ENCODE data around the gene C10orf105.

C10orf105 gene

GRCh38 chr10:71751515-71752224 is 32.1 kb upstream of the C10orf105 start:
- DNase-seq, result no peak

DNA sequence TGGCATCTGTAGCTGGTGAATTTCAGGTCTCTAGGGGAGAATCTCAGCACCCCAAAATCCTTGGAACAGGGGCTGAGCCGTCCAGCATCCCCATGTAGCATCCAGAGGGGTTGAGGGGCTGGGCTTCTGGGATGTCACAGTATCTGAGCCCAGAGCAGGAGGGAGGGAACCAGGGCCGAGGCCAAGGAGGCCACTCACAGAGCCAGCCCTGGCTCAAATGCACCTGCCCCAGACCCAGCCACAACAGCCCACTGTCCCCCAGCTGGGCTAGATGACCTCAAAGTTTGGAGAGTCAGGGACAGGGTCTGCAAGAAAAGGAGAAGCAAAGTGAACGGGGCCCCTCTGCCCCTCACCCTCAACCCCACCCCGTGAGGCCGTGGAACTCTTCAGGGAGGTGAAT is 31.4 kb upstream of the C10orf105 start:
- DNase-seq, result no peak

DNA sequence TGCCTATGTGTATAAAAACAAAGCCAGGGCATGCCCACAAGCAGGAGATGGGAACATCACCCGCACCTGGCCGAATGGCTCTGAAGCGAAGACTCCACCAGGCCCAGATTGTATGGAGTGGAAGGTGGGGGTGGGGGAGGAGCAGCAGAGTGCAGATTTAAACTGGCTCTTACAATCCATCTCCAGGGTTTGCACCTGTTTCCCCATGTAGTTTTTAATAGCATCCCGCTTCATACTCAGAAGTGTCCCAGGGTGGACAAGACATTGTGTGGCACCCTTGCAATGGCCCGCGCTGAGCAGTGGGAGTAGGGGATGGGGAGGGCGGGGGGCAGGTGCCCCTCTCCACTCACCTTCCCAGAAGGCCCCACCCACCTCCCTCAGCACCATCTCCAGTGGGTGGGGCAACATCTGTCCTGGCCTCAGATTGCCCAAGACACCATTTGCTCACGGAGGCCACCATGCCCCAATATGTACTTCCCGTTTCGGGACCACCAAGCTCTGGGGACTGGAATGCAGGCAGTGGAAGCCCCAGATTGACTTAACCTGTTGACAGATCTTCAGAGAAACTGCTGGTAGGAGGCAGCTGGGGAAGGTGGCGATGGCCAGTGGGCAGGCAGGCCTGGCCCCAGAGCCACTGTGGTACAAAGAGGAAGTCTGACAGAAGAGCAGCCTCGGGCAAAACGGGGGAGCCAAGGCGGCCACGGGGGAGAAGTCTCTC is 30.7 kb upstream of the C10orf105 start:
- peak; percentile 41 for DNase-seq

GRCh38 chr10:71749396-71749795 is 29.8 kb upstream of the C10orf105 start:
- no peak for DNase-seq

GRCh38 chr10:71748671-71749191 is 29.2 kb upstream of the C10orf105 start:
- no peak for DNase-seq

GRCh38 chr10:71747551-71748523 is 28.3 kb upstream of the C10orf105 start:
- no peak for DNase-seq

- DNase-seq, result no peak
Measured at GRCh38 chr10:71747039-71747531, 27.5 kb upstream of the C10orf105 start.

GRCh38 chr10:71746344-71747037 is 26.9 kb upstream of the C10orf105 start:
- DNase-seq, result no peak

DNA sequence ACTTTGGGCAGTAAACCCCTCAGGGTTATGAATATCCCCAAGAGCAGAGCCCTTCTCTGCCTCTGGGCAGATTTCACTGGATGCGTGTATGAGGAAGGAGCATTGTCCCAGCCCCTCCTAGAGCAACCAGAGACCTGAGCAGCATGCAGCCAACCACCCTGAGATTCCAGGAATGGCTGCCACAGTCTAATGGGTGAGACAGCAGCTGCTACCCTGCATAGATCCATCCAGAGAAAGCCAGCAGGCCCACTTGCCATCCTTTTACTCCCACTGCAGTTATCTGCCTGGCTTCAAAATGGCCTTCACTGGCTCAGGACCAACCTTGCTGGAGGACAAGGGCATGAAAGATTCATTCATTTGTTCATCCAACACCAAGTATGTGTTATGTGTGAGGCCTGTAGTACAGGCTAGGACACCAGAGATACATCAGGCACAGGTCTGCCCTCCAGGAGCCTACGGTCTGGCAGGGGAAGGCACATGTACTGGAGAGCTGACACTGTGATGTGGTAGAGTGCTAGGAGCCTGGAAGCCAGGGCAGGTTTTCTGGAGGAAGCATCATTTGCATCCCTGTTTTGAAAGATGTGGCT is 26.2 kb upstream of the C10orf105 start:
- no peak for DNase-seq

- DNase-seq, result no peak
Measured at GRCh38 chr10:71744897-71745663, 25.5 kb upstream of the C10orf105 start.

DNA sequence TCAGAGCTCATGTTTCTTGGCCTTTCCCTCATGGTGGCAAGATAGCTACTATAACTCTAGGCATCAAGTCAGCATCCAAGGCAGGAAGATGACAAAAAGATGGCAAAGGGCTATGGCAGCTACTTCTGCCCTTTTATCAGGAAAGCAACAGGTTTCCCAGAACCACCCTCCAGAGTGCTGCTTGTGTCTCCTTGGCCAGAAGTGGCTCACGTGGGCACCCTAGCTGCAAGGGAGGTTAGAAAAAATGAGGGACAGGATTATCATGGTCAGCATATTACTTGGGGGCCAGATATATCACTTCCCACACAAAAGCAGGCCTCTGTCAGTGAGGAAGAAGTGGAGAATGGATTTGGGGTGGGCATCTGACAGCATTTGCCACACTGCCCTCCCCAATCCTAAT is 24.3 kb upstream of the C10orf105 start:
- no peak for DNase-seq

DNA sequence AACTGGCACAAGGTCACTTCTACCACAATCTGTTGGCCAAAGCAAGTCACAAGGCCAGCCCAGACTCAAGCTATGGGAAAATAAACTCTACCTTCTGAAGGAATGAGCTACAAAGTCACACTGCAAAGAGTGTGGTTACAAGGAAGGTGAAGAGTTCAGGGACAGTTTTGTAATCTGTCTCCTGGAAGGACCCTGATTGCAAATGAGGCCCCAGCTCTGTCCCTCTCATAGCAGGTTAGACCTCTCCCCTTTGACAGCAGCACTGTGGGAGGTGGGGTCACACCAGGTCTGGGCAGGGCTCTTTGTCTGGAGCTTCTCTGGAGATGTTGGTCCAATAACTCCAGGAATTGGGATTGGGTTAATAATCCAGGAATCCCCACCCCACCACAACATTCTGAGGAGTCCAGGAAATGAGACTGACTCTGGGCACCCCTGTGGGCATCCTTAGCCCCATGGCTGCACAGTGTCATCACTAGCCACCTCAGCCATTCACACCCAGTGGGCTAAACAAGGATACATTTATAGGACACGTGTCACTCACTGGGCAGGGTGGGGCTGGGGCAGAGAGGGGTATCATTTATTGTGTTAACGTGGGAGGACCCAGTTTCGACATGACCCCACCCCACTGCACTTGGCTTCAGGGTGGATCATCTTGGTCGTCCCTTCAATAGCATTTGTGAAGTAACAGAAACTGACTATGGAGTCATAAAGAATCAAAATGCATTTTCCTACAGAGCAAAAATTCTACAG is 23.7 kb upstream of the C10orf105 start:
- no peak for DNase-seq

GRCh38 chr10:71742301-71743088 is 22.9 kb upstream of the C10orf105 start:
- no peak for DNase-seq

DNA sequence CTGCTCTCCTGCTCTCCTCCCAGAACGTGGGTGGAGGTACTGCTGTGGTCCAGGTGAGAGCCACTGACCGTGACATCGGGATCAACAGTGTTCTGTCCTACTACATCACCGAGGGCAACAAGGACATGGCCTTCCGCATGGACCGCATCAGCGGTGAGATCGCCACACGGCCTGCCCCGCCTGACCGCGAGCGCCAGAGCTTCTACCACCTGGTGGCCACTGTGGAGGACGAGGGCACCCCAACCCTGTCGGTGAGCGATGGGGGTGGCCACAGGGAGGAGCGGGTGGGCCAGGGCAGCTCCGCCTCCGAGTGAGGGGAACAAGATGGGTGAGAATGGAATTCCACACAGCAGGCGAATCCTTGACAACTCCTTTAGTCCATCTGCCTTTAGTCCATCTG is 22.1 kb upstream of the C10orf105 start:
- no peak for DNase-seq

- no peak for DNase-seq
Measured at GRCh38 chr10:71741029-71741428, 21.5 kb upstream of the C10orf105 start.

DNA sequence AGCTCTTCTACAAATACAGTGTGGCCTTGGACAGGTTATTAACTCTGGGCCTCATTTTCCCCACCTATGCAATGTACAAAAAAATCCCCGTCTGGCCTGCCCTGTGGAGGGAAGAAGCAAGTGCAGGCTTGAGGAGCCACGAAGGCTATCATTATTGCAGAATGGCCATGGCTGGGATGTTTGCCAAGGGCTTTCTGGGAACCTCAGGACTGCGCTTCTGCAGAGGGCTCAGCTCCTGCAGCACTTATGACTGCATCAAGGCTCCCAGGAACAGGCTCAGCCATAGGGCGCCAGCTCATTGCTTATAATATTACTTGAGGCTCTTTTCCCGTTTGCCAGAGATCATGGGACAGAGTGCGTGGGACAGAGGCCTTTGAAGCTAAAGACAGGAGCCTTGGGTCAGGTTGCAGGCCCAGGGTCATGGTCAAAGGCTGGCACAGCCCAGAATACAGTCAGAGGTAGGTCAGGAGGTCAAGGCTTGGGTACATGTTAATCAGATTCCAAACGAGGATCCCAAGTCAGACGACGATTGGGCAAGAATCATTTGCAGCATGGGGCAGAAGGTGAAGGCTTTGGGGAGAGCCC is 20.6 kb upstream of the C10orf105 start:
- no peak for DNase-seq

GRCh38 chr10:71739358-71739900 is 19.9 kb upstream of the C10orf105 start:
- DNase-seq, result no peak

GRCh38 chr10:71737834-71738197 is 18.2 kb upstream of the C10orf105 start:
- no peak for DNase-seq

All from NCI-H510A treated with DMSO at 0.1 percent for 48 hours (cell line).